Transverse colon (tissue), 4 donors: ENCODE measurements around the gene KRTAP5-1. TPM values are rescaled to one million over a fixed set of nuclear protein-coding genes. Genes with fewer than 3 reads are reported as not detected.

Source experiments
- DNase-seq: peaks from one replicate; pipeline ENCODE4 v3.0.0-alpha.2; 2019
- H3K27ac ChIP-seq, 4 donors: fragments of 200-600 bp; sonication (generic); 2 replicates each; pipeline ENCODE4 v1.5.1; 2016 to 2018; ENCODE audit warnings: inconsistent platforms in 4 of 4
- H3K27me3 ChIP-seq: fragments of 200-600 bp; sonication (generic); 2 replicates; pipeline ENCODE4 v1.5.1; 2017; ENCODE audit warnings: inconsistent platforms
- H3K36me3 ChIP-seq, 4 donors: fragments of 200-600 bp; sonication (generic); 2 replicates each; pipeline ENCODE4 v1.5.1; 2017 to 2019; ENCODE audit warnings: inconsistent platforms in 4 of 4
- H3K4me1 ChIP-seq, 4 donors: fragments of 200-600 bp; sonication (generic); 2 replicates each; pipeline ENCODE4 v1.5.1; 2017 to 2020; ENCODE audit warnings: inconsistent platforms in 4 of 4
- H3K4me3 ChIP-seq, 4 donors: fragments of 200-600 bp; sonication (generic); 1 replicate in 1 of 4; 2 replicates in 3 of 4; pipeline versions ENCODE4 v1.5.1 to v1.6.1; 2017 to 2019; ENCODE audit warnings: inconsistent platforms in 4 of 4
- H3K9me3 ChIP-seq, 2 donors: fragments of 200-600 bp; sonication (generic); 2 replicates each; pipeline ENCODE4 v1.5.1; 2017 to 2019; ENCODE audit warnings: inconsistent platforms in 2 of 2
- EP300 ChIP-seq: sonication (generic); formaldehyde crosslinking; IDR thresholded peaks from one replicate; pipeline ENCODE4 v1.6.1; 2017; ENCODE audit warnings: antibody characterized with exemption, low read depth
- POLR2A ChIP-seq: fragments of 450-650 bp; IDR thresholded peaks from one replicate; pipeline ENCODE4 v1.6.1; 2016; ENCODE audit warnings: antibody characterized with exemption, mild to moderate bottlenecking, moderate library complexity
- POLR2AphosphoS5 ChIP-seq, 3 donors: sonication (generic); formaldehyde crosslinking; IDR thresholded peaks; one replicate each; pipeline ENCODE4 v1.6.1; 2016; ENCODE audit warnings: antibody characterized with exemption in 3 of 3
- WGBS, 2 donors: methylation state at CpG; one replicate each; pipeline ENCODE4 v1.1.5; 2018; ENCODE audit warnings: low coverage in 1 of 2; 5-methylcytosine and 5-hydroxymethylcytosine counted together
- in situ Hi-C, 4 donors: fragments of 200-750 bp; cut with MboI; loops; one replicate each; pipeline versions ENCODE4 v1.15.0 to v1.15.1; 2017; ENCODE audit warnings: low sequenced_read_pairs in 3 of 4, low pct_ligation_motif_present in 1 of 4, low pct_unique_long_range_greater_than_20kb in 1 of 4
- intact Hi-C: fragments of 100-400 bp; cut with DNase I; formaldehyde crosslinking; loops from one replicate; pipeline ENCODE4 v1.15.1; 2023; ENCODE audit warnings: low total_unique reads
- total RNA-seq, 4 donors: library from RNA; depleted of rRNA; stranded (reverse); fragments of >200 nt; gene quantifications; one replicate each; pipeline ENCODE4 v1.1.0, GENCODE V29; 2016
- TF ChIP-seq, protein P1 (sequence below), 5 experiments: fragments of 200-600 bp in 3 of 5; fragments of 450-650 bp in 2 of 5; sonication (generic) in 3 of 5; IDR thresholded peaks; 1 replicate in 2 of 5; 2 replicates in 3 of 5; pipeline ENCODE4 v1.5.1; 2016 to 2017; ENCODE audit warnings: antibody characterized with exemption in 5 of 5, inconsistent platforms in 3 of 5, mild to moderate bottlenecking in 2 of 5, moderate library complexity in 1 of 5

KRTAP5-1 gene
- total RNA-seq, 4 donors from 2014 or later, result not detected

DNA sequence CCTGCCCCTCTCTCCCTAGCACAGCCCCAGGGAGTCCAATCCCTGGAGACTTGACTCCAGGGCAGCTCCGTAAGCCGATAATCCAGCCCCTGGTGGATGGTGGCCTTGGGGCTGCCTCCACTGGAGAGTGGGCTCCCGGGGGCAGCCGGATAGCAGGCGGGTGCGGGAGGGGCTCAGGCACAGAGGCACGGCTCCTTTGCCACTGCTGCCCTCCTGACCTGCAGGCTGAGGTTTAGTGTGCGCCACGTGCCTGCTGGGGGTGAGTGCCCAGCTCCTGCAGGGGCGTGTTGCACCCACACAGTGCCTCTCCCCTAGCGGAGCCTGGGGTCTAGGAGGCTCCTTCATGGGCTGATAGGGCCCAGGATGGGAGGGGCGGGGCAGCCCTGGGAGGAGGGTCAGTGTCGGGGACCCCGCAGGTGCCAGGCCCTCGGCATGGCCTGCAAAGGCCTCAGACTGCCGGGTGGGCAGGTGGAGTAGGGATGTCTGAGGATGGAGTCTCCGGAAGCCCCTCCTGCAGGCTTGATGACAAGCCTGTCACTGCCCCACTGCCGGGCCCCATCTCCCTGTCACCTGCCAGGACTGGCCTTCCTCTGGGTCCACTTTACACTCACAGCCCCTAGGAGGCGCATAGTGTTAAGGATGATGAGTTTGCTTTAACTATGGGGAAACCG is 18.6 kb downstream of the KRTAP5-1 start:
- Histone ChIP-seq H3K4me1 (peaks cover 38 to 65% (median 43%) of the 10 kb centered on the region in 4 donors), H3K4me3 (no peak overlapping the region), H3K27ac (no peak overlapping the region), H3K9me3 (no peaks in the 10 kb centered on the region), H3K36me3 (no peaks in the 10 kb centered on the region), H3K27me3 (no peaks in the 10 kb centered on the region)
- no peak for DNase-seq
- WGBS, 2 donors, result 79% methylated on average over 20 of the region's 20 CpGs; no CpG with 5 or more reads in 1 of the 2 donors
- TF ChIP-seq POLR2AphosphoS5 (IDR thresholded peaks at IDR 0.05) (no peak), POLR2A (no peak), EP300 (no peak)
- TF ChIP-seq, protein P1, sequence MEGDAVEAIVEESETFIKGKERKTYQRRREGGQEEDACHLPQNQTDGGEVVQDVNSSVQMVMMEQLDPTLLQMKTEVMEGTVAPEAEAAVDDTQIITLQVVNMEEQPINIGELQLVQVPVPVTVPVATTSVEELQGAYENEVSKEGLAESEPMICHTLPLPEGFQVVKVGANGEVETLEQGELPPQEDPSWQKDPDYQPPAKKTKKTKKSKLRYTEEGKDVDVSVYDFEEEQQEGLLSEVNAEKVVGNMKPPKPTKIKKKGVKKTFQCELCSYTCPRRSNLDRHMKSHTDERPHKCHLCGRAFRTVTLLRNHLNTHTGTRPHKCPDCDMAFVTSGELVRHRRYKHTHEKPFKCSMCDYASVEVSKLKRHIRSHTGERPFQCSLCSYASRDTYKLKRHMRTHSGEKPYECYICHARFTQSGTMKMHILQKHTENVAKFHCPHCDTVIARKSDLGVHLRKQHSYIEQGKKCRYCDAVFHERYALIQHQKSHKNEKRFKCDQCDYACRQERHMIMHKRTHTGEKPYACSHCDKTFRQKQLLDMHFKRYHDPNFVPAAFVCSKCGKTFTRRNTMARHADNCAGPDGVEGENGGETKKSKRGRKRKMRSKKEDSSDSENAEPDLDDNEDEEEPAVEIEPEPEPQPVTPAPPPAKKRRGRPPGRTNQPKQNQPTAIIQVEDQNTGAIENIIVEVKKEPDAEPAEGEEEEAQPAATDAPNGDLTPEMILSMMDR (IDR thresholded peaks at IDR 0.05), result no peak
- intact Hi-C loops, result loop anchor here (10.0 kb wide), 1 partner anchor 818 kb away; no protein-coding TSS in a partner anchor
- in situ Hi-C loops, result no loop called here

DNA sequence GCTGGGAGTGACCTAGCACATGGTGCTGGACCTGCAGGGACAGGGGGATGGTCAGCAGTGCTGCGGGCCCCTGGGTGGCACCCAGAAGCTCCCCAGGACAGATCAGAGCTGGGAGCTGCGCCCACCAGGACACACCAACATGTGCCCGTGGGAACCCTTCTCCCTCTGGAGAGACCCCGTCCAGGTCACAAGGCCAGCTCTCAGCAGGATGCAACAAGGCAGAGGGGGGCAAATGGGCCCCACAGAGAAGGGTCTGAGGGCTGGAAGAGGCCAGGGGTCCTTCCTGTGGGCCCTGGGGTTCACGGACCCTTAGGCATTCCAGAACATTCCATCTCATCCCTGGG is 19.2 kb downstream of the KRTAP5-1 start:
- WGBS, 2 donors, result 90% methylated on average over 5 of the region's 5 CpGs; no CpG with 5 or more reads in 1 of the 2 donors

DNA sequence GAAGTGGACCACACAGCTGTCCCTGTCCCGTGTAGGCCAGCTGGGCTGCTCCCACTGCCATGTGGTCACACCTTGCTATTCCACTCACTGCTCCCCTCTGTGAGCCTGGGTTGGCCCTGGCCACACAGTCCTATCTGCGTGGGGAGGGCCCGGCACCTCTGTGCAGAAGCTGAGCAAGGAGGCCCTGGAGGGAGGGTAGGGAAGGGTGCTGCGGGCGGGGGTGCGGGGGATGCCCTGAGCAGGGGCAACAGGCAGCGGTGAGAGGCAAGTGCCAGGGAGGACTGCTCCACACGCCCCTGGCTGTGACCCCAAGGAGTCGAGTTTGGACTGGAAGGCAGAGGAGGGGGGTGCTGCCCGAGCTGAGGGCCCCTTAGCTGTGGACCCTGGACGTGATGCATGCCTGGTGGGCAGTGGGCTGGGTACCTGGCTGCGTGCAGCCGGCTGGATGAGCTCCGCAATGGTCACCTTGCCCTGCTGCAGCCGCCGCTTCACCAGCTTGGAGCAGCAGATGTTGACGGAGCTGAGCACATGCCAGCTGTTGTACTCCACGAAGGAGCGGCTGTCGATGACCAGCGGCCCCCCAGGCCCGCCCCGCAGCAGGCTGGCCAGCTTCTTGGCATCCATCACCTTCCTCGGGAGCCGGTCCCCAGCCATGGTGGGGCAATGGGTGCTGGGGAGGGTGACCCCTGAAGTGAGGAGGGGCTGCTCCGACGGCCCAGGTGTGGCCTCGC is 19.7 kb downstream of the KRTAP5-1 start:
- TF ChIP-seq EP300 (no peak), POLR2AphosphoS5 (IDR thresholded peaks at IDR 0.05) (no peak), POLR2A (no peak)
- TF ChIP-seq, protein P1 (IDR thresholded peaks at IDR 0.05), result no peak
- H3K4me1 ChIP-seq, result peaks cover 27 to 54% (median 32%) of the 10 kb centered on the region in 4 donors
- in situ Hi-C loops (no loop called here), intact Hi-C loops (loop anchor here (10.0 kb wide), 1 partner anchor 819 kb away; no protein-coding TSS in a partner anchor)
- H3K27me3 ChIP-seq, result no peaks in the 10 kb centered on the region
- no peaks in the 10 kb centered on the region for H3K36me3 ChIP-seq
- 82% methylated on average over 26 of the region's 28 CpGs; no CpG with 5 or more reads in 1 of the 2 donors for WGBS, 2 donors
- DNase-seq, result no peak
- H3K4me3 ChIP-seq, result no peak overlapping the region
- H3K9me3 ChIP-seq, result no peaks in the 10 kb centered on the region
- H3K27ac ChIP-seq, result peak overlapping the region; percentile 20 to 77 (median 51)

More for the DNA sequence above, 19.2 kb downstream of the KRTAP5-1 start:
- DNase-seq, result no peak
- no peaks in the 10 kb centered on the region for H3K27me3 ChIP-seq
- no peak overlapping the region for H3K4me3 ChIP-seq
- H3K36me3 ChIP-seq, result no peaks in the 10 kb centered on the region
- intact Hi-C loops (loop anchor here (10.0 kb wide), 1 partner anchor 819 kb away; no protein-coding TSS in a partner anchor), in situ Hi-C loops (no loop called here)
- H3K27ac ChIP-seq, result peak overlapping the region in 1 of 4 donors; percentile 77
- TF ChIP-seq POLR2A (no peak), POLR2AphosphoS5 (IDR thresholded peaks at IDR 0.05) (no peak), EP300 (no peak)
- TF ChIP-seq, protein P1 (IDR thresholded peaks at IDR 0.05), result no peak
- peaks cover 32 to 59% (median 37%) of the 10 kb centered on the region in 4 donors for H3K4me1 ChIP-seq
- H3K9me3 ChIP-seq, result no peaks in the 10 kb centered on the region

DNA sequence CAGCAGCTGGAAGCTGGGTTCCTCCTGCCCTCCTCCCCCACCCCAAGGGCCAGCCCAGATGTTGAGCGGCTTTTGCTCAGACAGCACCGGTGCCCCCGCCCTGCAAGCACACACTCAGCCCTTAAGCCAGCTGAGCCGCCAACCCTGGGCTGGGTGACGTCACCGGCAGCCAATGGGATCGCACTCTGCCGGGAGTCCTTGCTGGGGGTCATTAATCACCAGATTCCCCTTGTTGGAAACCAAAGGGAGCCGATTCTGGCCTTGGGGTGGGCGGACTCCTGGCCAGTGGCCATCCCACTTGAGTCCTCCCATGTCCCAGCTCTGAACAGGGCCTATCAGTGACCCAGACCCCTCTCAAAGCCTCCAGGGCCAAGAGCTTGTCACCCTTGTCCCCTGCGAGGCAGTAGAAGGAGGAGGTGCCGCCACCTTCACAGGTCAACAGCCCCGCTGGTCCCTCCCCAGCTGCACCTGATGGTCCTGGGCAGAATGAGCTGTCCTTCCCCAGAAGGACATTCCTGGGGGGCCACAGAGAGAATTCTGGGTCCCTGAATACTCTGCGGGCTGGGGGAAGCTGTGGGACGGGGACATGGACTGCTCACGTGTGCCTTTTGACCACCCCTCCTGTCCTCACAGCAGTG is 20.4 kb downstream of the KRTAP5-1 start:
- Histone ChIP-seq H3K4me1 (peaks cover 25 to 53% (median 35%) of the 10 kb centered on the region in 4 donors), H3K4me3 (no peak overlapping the region), H3K9me3 (no peaks in the 10 kb centered on the region), H3K27me3 (no peaks in the 10 kb centered on the region), H3K36me3 (no peaks in the 10 kb centered on the region), H3K27ac (peak overlapping the region; percentile 20 to 77 (median 58))
- peak; percentile 69 for DNase-seq
- TF ChIP-seq, protein P1 (IDR thresholded peaks at IDR 0.05), result no peak
- peak in 1 of 3 donors; percentile 25 for TF ChIP-seq POLR2AphosphoS5 (IDR thresholded peaks at IDR 0.05)
- WGBS, 2 donors, result 29% methylated on average over 13 of the region's 16 CpGs; no CpG with 5 or more reads in 1 of the 2 donors
- in situ Hi-C loops (no loop called here), intact Hi-C loops (loop anchor here (10.0 kb wide), 1 partner anchor 820 kb away; no protein-coding TSS in a partner anchor)
